Testis (tissue), 2 donors: ENCODE data around the gene ZSCAN20.

Source experiments
- CTCF ChIP-seq, 3 experiments: fragments of 450-650 bp in 2 of 3; fragments of 200-600 bp in 1 of 3; sonication (generic) in 1 of 3; IDR thresholded peaks; one replicate each; pipeline ENCODE4 v1.5.1; 2016 to 2019; ENCODE audit warnings: antibody characterized with exemption in 3 of 3, mild to moderate bottlenecking in 2 of 3, moderate library complexity in 1 of 3
- POLR2A ChIP-seq: fragments of 450-650 bp; IDR thresholded peaks from one replicate; pipeline ENCODE4 v1.6.1; 2017; ENCODE audit warnings: antibody characterized with exemption, mild to moderate bottlenecking, moderate library complexity

- TF ChIP-seq CTCF (IDR thresholded peaks at IDR 0.05) (no peak), POLR2A (no peak)
These were observed 38.1 kb upstream of the ZSCAN20 start for GRCh38 chr1:33434363-33434750.
